Measurements from ENCODE around the gene FAM120B. TPM values are rescaled to one million over a fixed set of nuclear protein-coding genes. Genes with fewer than 3 reads are reported as not detected.
A peak's percentile ranks its signal among the peaks of the same experiment; 100 is the strongest.

FAM120B gene
- total and polyA plus RNA-seq, 2 experiments from 2014 or later, result 7.2 to 16.7 TPM

DNA sequence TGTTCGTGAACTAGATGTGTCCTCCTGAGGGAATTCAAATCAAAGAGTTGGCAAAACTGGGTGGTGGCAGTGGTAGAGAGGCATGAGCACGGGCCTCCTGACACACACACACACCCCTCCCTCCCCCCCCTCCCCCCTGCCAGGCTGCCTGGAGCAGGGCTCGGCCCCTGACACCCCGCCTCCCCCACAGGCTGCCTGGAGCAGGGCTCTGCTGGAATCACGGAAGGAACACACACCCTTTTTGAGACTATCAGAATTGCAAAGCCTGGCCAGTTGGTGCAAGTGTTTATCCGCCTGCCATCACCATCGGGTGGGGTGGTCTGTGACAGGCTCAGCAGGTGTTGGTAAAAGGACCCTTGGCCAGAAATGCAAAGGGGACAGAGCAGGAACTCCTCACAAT lies 59.0 kb downstream of the FAM120B start (continued):
- TF ChIP-seq, protein P1, sequence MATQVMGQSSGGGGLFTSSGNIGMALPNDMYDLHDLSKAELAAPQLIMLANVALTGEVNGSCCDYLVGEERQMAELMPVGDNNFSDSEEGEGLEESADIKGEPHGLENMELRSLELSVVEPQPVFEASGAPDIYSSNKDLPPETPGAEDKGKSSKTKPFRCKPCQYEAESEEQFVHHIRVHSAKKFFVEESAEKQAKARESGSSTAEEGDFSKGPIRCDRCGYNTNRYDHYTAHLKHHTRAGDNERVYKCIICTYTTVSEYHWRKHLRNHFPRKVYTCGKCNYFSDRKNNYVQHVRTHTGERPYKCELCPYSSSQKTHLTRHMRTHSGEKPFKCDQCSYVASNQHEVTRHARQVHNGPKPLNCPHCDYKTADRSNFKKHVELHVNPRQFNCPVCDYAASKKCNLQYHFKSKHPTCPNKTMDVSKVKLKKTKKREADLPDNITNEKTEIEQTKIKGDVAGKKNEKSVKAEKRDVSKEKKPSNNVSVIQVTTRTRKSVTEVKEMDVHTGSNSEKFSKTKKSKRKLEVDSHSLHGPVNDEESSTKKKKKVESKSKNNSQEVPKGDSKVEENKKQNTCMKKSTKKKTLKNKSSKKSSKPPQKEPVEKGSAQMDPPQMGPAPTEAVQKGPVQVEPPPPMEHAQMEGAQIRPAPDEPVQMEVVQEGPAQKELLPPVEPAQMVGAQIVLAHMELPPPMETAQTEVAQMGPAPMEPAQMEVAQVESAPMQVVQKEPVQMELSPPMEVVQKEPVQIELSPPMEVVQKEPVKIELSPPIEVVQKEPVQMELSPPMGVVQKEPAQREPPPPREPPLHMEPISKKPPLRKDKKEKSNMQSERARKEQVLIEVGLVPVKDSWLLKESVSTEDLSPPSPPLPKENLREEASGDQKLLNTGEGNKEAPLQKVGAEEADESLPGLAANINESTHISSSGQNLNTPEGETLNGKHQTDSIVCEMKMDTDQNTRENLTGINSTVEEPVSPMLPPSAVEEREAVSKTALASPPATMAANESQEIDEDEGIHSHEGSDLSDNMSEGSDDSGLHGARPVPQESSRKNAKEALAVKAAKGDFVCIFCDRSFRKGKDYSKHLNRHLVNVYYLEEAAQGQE (IDR thresholded peaks at IDR 0.05; ENCODE audit: unreplicated experiment), result no peak
- TF ChIP-seq EZH2 (IDR thresholded peaks at IDR 0.05; ENCODE audit: low read depth, unreplicated experiment) (no peak), JUNB (IDR thresholded peaks at IDR 0.05; ENCODE audit: unreplicated experiment) (no peak), EZH2phosphoT487 (IDR thresholded peaks at IDR 0.05; ENCODE audit: unreplicated experiment) (no peak)

DNA sequence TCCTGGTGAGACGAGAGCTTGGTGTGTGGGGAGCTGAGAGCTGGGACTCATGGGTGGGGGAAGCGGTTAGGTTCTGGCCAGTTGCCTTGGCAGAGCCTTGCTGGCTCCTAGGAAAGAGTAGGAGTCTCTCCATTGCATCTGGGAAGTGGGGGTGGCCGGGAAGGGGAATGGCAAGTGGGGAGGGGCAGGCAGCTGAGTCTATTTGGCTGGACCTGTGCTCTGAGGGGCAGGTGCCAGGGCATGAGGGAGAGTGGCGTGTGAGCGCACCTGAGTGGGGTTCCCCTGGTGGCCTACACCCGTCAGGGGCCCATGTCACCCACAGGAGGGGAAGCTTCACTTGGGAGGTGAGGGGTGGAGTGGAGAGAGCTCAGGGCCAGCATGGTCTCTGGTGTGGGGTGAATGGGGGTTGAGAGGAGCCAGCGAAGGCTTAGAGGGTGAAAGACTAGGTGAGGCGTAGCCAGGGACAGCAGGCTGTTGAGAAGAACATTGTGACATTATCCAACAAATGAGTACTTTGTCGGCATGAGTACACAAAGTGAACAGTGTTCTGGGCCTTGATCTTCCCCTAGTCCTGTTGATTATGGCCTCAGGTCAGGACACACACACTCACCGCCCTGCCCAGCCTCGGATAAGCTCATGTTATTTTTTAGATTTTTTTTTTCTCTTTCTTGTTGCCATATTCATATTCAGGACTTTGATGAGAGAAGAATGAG lies 59.8 kb downstream of the FAM120B start:
- Mint-ChIP-seq H3K4me1 (peaks cover 6% of the 10 kb centered on the region), H3K4me3 (no peak overlapping the region), H3K36me3 (ENCODE audit: low read depth) (no peaks in the 10 kb centered on the region), H3K27me3 (ENCODE audit: insufficient read depth, low read depth, poor library complexity) (peaks cover 4% of the 10 kb centered on the region), H3K27ac (peak overlapping the region; percentile 50; the same call in 1 of the 2 replicates), H3K9me3 (no peaks in the 10 kb centered on the region)
- H3K4me1 ChIP-seq (ENCODE audit: insufficient read depth), result no peaks in the 10 kb centered on the region
- H3K4me2 ChIP-seq, result no peak overlapping the region
- no peak overlapping the region for H3K27ac ChIP-seq (ENCODE audit: low read depth)
- H3K27me3 ChIP-seq (ENCODE audit: insufficient read depth), result no peaks in the 10 kb centered on the region
- H4K20me1 ChIP-seq (replicated peaks; ENCODE audit: insufficient read depth), result no peaks in the 10 kb centered on the region
- DNase-seq (ENCODE audit: low spot score) (no peak), ATAC-seq (no peak)
- H2AFZ ChIP-seq, result no peak overlapping the region
- H3K36me3 ChIP-seq (ENCODE audit: insufficient read depth), result no peaks in the 10 kb centered on the region
- no peak overlapping the region for H3K4me3 ChIP-seq
- H3K9me2 ChIP-seq (ENCODE audit: insufficient read depth), result no peaks in the 10 kb centered on the region
- no peaks in the 10 kb centered on the region for H3F3A ChIP-seq (replicated peaks; ENCODE audit: low read depth)
- no peaks in the 10 kb centered on the region for H3K79me2 ChIP-seq (replicated peaks; ENCODE audit: insufficient read depth)
- TF ChIP-seq, protein P1 (IDR thresholded peaks at IDR 0.05; ENCODE audit: unreplicated experiment), result no peak
- TF ChIP-seq ZNF114 (CRISPR knock-in tag; IDR thresholded peaks at IDR 0.05) (no peak), EZH2 (IDR thresholded peaks at IDR 0.05; ENCODE audit: low read depth, unreplicated experiment) (no peak), CREB1 (CRISPR knock-in tag; IDR thresholded peaks at IDR 0.05; ENCODE audit: low read depth) (no peak), JUNB (IDR thresholded peaks at IDR 0.05; ENCODE audit: unreplicated experiment) (no peak), ZNF331 (CRISPR knock-in tag; IDR thresholded peaks at IDR 0.05; ENCODE audit: low read depth) (no peak)
- TF ChIP-seq, protein P2, sequence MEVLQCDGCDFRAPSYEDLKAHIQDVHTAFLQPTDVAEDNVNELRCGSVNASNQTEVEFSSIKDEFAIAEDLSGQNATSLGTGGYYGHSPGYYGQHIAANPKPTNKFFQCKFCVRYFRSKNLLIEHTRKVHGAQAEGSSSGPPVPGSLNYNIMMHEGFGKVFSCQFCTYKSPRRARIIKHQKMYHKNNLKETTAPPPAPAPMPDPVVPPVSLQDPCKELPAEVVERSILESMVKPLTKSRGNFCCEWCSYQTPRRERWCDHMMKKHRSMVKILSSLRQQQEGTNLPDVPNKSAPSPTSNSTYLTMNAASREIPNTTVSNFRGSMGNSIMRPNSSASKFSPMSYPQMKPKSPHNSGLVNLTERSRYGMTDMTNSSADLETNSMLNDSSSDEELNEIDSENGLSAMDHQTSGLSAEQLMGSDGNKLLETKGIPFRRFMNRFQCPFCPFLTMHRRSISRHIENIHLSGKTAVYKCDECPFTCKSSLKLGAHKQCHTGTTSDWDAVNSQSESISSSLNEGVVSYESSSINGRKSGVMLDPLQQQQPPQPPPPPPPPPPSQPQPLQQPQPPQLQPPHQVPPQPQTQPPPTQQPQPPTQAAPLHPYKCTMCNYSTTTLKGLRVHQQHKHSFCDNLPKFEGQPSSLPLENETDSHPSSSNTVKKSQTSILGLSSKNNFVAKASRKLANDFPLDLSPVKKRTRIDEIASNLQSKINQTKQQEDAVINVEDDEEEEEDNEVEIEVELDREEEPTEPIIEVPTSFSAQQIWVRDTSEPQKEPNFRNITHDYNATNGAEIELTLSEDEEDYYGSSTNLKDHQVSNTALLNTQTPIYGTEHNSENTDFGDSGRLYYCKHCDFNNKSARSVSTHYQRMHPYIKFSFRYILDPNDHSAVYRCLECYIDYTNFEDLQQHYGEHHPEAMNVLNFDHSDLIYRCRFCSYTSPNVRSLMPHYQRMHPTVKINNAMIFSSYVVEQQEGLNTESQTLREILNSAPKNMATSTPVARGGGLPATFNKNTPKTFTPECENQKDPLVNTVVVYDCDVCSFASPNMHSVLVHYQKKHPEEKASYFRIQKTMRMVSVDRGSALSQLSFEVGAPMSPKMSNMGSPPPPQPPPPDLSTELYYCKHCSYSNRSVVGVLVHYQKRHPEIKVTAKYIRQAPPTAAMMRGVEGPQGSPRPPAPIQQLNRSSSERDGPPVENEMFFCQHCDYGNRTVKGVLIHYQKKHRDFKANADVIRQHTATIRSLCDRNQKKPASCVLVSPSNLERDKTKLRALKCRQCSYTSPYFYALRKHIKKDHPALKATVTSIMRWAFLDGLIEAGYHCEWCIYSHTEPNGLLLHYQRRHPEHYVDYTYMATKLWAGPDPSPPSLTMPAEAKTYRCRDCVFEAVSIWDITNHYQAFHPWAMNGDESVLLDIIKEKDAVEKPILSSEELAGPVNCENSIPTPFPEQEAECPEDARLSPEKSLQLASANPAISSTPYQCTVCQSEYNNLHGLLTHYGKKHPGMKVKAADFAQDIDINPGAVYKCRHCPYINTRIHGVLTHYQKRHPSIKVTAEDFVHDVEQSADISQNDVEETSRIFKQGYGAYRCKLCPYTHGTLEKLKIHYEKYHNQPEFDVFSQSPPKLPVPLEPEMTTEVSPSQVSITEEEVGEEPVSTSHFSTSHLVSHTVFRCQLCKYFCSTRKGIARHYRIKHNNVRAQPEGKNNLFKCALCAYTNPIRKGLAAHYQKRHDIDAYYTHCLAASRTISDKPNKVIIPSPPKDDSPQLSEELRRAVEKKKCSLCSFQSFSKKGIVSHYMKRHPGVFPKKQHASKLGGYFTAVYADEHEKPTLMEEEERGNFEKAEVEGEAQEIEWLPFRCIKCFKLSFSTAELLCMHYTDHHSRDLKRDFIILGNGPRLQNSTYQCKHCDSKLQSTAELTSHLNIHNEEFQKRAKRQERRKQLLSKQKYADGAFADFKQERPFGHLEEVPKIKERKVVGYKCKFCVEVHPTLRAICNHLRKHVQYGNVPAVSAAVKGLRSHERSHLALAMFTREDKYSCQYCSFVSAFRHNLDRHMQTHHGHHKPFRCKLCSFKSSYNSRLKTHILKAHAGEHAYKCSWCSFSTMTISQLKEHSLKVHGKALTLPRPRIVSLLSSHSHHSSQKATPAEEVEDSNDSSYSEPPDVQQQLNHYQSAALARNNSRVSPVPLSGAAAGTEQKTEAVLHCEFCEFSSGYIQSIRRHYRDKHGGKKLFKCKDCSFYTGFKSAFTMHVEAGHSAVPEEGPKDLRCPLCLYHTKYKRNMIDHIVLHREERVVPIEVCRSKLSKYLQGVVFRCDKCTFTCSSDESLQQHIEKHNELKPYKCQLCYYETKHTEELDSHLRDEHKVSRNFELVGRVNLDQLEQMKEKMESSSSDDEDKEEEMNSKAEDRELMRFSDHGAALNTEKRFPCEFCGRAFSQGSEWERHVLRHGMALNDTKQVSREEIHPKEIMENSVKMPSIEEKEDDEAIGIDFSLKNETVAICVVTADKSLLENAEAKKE (CRISPR knock-in tag; IDR thresholded peaks at IDR 0.05), result no peak

Measured in GM23338 (cell line).